GM12864 (cell line): ENCODE results near the gene RNU4-1.
"Not testable (repeated sequence)": the region's sequence is repeated elsewhere in the genome, so short reads cannot be mapped to it uniquely, and the experiment has no call there.

Experiments
- DNase-seq: peaks from one replicate; pipeline ENCODE4 v3.0.0-alpha.2; 2011; ENCODE audit warnings: low read depth
- H3K4me3 ChIP-seq: 2 replicates; pipeline ENCODE4 v1.5.1; 2011; ENCODE audit warnings: mild to moderate bottlenecking, low read depth, low read length, control low read depth
- TF ChIP-seq, protein P1 (sequence below): IDR thresholded peaks from 2 replicates; pipeline ENCODE4 v1.5.1; 2011; ENCODE audit warnings: low read depth, mild to moderate bottlenecking, moderate library complexity, low read length, control low read depth, inconsistent platforms; ENCODE audit errors: missing control alignments

RNU4-1 gene

DNA sequence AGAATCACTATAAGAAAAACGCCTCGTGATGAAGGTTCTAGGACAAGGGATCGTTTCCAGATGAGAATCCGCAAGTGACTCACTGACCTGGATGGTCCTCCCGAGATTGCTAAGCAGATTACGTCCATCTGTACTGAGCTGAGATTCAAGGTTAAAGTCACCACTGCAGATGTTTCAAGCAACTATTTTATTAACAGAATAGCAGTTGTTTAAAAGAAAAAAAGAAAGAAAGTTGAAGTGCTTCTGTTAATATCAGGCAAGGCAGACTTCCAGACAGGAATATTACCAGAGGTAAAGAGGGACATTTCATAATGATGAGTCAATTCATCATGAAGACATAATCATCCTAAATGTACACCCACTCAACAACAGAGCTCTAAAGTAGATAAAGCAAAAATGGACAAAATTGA is 45.4 kb downstream of the RNU4-1 start:
- TF ChIP-seq, protein P1, sequence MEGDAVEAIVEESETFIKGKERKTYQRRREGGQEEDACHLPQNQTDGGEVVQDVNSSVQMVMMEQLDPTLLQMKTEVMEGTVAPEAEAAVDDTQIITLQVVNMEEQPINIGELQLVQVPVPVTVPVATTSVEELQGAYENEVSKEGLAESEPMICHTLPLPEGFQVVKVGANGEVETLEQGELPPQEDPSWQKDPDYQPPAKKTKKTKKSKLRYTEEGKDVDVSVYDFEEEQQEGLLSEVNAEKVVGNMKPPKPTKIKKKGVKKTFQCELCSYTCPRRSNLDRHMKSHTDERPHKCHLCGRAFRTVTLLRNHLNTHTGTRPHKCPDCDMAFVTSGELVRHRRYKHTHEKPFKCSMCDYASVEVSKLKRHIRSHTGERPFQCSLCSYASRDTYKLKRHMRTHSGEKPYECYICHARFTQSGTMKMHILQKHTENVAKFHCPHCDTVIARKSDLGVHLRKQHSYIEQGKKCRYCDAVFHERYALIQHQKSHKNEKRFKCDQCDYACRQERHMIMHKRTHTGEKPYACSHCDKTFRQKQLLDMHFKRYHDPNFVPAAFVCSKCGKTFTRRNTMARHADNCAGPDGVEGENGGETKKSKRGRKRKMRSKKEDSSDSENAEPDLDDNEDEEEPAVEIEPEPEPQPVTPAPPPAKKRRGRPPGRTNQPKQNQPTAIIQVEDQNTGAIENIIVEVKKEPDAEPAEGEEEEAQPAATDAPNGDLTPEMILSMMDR = no peak
- no peak overlapping the region for H3K4me3 ChIP-seq
- no peak for DNase-seq

DNA sequence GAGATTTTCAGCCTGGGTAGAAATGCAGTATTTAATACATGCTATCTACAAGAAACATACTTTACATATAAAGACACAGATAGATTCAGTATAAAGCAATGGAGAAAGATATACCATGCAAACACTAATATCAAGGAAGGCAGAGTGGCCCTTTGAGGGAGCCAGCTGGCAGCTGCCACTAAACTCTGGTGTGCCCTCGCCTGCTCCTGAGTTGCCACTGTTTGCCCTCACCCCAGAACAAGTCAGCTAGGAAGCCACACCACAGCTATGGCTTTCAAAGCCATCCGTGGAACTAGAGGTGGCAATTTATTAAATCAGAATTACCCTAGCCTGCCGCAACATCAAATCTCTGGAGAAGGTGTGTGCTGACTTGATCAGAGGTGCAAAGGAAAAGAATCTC is 45.9 kb downstream of the RNU4-1 start:
- TF ChIP-seq, protein P1 = no peak
- no peak for DNase-seq

DNA sequence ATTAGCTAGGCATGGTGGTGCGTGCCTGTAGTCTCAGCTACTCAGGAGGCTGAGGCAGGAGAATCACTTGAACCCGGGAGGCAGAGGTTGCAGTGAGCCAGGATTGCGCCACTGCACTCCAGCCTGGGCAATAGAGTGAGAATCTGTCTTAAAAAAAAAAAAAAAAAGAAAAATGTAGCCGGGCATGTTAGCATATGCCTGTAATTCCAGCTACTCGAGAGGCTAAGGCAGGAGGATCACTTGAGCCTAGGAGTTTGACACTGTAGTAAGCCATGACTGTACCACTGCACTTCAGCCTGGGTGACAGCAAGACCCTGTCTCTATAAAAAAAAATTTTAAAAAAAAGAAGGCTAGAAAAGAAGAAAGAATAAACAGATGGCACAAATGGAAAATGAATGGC is 46.3 kb downstream of the RNU4-1 start:
- not testable (repeated sequence) for DNase-seq, H3K4me3 ChIP-seq

More for the DNA sequence above, 45.9 kb downstream of the RNU4-1 start:
- no peak overlapping the region for H3K4me3 ChIP-seq
